ENCODE measurements around the gene BMPR1A.
"Not testable (repeated sequence)": the region's sequence is repeated elsewhere in the genome, so short reads cannot be mapped to it uniquely, and the experiment has no call there.

The BMPR1A gene

GRCh38 chr10:86851328-86852207 lies 95.1 kb downstream of the BMPR1A start:
- DNase-seq: no peak

- not testable (repeated sequence) for DNase-seq
Observed at GRCh38 chr10:86853582-86853981, 97.2 kb downstream of the BMPR1A start.

GRCh38 chr10:86855513-86855912 lies 99.1 kb downstream of the BMPR1A start:
- no peak for DNase-seq

GRCh38 chr10:86856156-86856555 lies 99.7 kb downstream of the BMPR1A start:
- no peak for DNase-seq

GRCh38 chr10:86857128-86857721 lies 100.8 kb downstream of the BMPR1A start:
- DNase-seq: no peak

- DNase-seq: no peak
Observed at GRCh38 chr10:86858011-86858410, 101.6 kb downstream of the BMPR1A start.

GRCh38 chr10:86861351-86861750 lies 104.9 kb downstream of the BMPR1A start:
- no peak for DNase-seq

GRCh38 chr10:86862373-86862772 lies 106.0 kb downstream of the BMPR1A start:
- DNase-seq: no peak

GRCh38 chr10:86862786-86863483 lies 106.5 kb downstream of the BMPR1A start:
- no peak for DNase-seq

GRCh38 chr10:86863484-86863842 lies 107.0 kb downstream of the BMPR1A start:
- DNase-seq: no peak

GRCh38 chr10:86865011-86865811 lies 108.8 kb downstream of the BMPR1A start:
- not testable (repeated sequence) for DNase-seq

- no peak for DNase-seq
Observed at GRCh38 chr10:86867149-86867548, 110.7 kb downstream of the BMPR1A start.

GRCh38 chr10:86868353-86868752 lies 111.9 kb downstream of the BMPR1A start:
- no peak for DNase-seq

- no peak for DNase-seq
Observed at GRCh38 chr10:86870679-86871078, 114.3 kb downstream of the BMPR1A start.

- no peak for DNase-seq
Observed at GRCh38 chr10:86871563-86872183, 115.3 kb downstream of the BMPR1A start.

- DNase-seq: no peak
Observed at GRCh38 chr10:86872757-86873156, 116.3 kb downstream of the BMPR1A start.

- DNase-seq: no peak
Observed at GRCh38 chr10:86876748-86877147, 120.3 kb downstream of the BMPR1A start.

GRCh38 chr10:86878983-86879713 lies 122.7 kb downstream of the BMPR1A start:
- DNase-seq: no peak

- DNase-seq: no peak
Observed at GRCh38 chr10:86880971-86881370, 124.6 kb downstream of the BMPR1A start.

- DNase-seq: no peak
Observed at GRCh38 chr10:86888585-86889381, 132.4 kb downstream of the BMPR1A start.

- DNase-seq: no peak
Observed at GRCh38 chr10:86889997-86890396, 133.6 kb downstream of the BMPR1A start.

All from hematopoietic multipotent progenitor cell treated with erythropoietin and hydrocortisone succinate and interleukin-3 and kit ligand, for 8 days (in vitro differentiated cells).